Measurements from ENCODE around the gene NOLC1.

DNA sequence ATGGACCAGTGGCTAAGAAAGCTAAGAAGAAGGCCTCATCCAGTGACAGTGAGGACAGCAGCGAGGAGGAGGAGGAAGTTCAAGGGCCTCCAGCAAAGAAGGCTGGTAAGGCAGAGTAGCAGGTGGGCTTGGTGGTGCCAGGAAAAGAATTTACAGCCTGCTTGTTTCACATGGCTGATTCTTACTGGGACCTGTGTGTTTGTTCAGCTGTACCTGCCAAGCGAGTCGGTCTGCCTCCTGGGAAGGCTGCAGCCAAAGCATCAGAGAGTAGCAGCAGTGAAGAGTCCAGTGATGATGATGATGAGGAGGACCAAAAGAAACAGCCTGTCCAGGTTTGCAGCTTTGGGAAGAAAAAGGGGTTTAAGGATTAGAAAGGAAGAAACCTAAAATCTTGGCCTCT, 5.0 kb downstream of the NOLC1 start:
- TF ChIP-seq, protein P1, sequence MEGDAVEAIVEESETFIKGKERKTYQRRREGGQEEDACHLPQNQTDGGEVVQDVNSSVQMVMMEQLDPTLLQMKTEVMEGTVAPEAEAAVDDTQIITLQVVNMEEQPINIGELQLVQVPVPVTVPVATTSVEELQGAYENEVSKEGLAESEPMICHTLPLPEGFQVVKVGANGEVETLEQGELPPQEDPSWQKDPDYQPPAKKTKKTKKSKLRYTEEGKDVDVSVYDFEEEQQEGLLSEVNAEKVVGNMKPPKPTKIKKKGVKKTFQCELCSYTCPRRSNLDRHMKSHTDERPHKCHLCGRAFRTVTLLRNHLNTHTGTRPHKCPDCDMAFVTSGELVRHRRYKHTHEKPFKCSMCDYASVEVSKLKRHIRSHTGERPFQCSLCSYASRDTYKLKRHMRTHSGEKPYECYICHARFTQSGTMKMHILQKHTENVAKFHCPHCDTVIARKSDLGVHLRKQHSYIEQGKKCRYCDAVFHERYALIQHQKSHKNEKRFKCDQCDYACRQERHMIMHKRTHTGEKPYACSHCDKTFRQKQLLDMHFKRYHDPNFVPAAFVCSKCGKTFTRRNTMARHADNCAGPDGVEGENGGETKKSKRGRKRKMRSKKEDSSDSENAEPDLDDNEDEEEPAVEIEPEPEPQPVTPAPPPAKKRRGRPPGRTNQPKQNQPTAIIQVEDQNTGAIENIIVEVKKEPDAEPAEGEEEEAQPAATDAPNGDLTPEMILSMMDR (conservative IDR thresholded peaks at IDR 0.05; ENCODE audit: low read depth, low read length) = no peak
- TF ChIP-seq, protein P2, sequence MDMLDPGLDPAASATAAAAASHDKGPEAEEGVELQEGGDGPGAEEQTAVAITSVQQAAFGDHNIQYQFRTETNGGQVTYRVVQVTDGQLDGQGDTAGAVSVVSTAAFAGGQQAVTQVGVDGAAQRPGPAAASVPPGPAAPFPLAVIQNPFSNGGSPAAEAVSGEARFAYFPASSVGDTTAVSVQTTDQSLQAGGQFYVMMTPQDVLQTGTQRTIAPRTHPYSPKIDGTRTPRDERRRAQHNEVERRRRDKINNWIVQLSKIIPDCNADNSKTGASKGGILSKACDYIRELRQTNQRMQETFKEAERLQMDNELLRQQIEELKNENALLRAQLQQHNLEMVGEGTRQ (IDR thresholded peaks at IDR 0.05; ENCODE audit: low read depth, low read length) = no peak
- TF ChIP-seq CEBPB (IDR thresholded peaks at IDR 0.05; ENCODE audit: low read depth, low read length) (no peak), FOS (IDR thresholded peaks at IDR 0.05; ENCODE audit: low read depth, low read length) (no peak), MAFK (IDR thresholded peaks at IDR 0.05; ENCODE audit: low read depth, low read length) (no peak), MXI1 (IDR thresholded peaks at IDR 0.05; ENCODE audit: borderline replicate concordance, low read depth, low read length) (no peak), POLR2A (IDR thresholded peaks at IDR 0.05; ENCODE audit: low read depth, low read length) (no peak), RFX5 (IDR thresholded peaks at IDR 0.05; ENCODE audit: low read depth, low read length) (no peak)

All from IMR-90 (cell line).